ENCODE data around the gene NAGK. TPM values are rescaled to one million over a fixed set of nuclear protein-coding genes. Genes with fewer than 3 reads are reported as not detected.
"Not testable (repeated sequence)": the region's sequence is repeated elsewhere in the genome, so short reads cannot be mapped to it uniquely, and the experiment has no call there.

Gene NAGK
- total RNA-seq, result 56.9 and 57.2 TPM in 2 replicates

- H3K79me2 ChIP-seq (ENCODE audit: insufficient read depth, low read length), result peaks cover 49% of the 10 kb centered on the region
- H4K20me1 ChIP-seq (ENCODE audit: insufficient read depth, low read length), result peaks cover 39% of the 10 kb centered on the region
- peaks cover 2% of the 10 kb centered on the region for H3K27me3 ChIP-seq (ENCODE audit: insufficient read depth, low read length)
- H2AFZ ChIP-seq (ENCODE audit: low read length), result peak within 1 kb of the TSS; percentile 76
- no peak for TF ChIP-seq CTCF (IDR thresholded peaks at IDR 0.05; ENCODE audit: extremely low read depth, low read depth, low read length)
- H3K9me3 ChIP-seq (ENCODE audit: low read depth, low read length), result no peaks in the 10 kb centered on the region
- H3K36me3 ChIP-seq (ENCODE audit: insufficient read depth, low read length), result peaks cover 26% of the 10 kb centered on the region
- DNase-seq (ENCODE audit: insufficient read length, low spot score, missing footprints), result peak; percentile 99
- peak within 1 kb of the TSS; percentile 86 for H3K4me2 ChIP-seq (ENCODE audit: insufficient read depth, low read length)
- peaks cover 22% of the 10 kb centered on the region for H3K4me1 ChIP-seq (ENCODE audit: insufficient read depth, low read length)
- H3K27ac ChIP-seq (ENCODE audit: low read depth, low read length), result peak within 1 kb of the TSS; percentile 97
- H3K4me3 ChIP-seq (ENCODE audit: insufficient read depth, low read length), result peak within 1 kb of the TSS; percentile 96
Observed at GRCh38 chr2:71068218-71069035, at the start of gene NAGK. Gene NAGK, plus strand, starts transcription at chr2:71068648. Its CDS starts 36 bp downstream, at chr2:71068684.

- H3K36me3 ChIP-seq (ENCODE audit: insufficient read depth, low read length); H3K27me3 ChIP-seq (ENCODE audit: insufficient read depth, low read length); H3K4me1 ChIP-seq (ENCODE audit: insufficient read depth, low read length); H4K20me1 ChIP-seq (ENCODE audit: insufficient read depth, low read length); H3K4me2 ChIP-seq (ENCODE audit: insufficient read depth, low read length); H3K4me3 ChIP-seq (ENCODE audit: insufficient read depth, low read length); H2AFZ ChIP-seq (ENCODE audit: low read length); H3K79me2 ChIP-seq (ENCODE audit: insufficient read depth, low read length); H3K27ac ChIP-seq (ENCODE audit: low read depth, low read length); DNase-seq (ENCODE audit: insufficient read length, low spot score, missing footprints); H3K9me3 ChIP-seq (ENCODE audit: low read depth, low read length): not testable (repeated sequence)
Observed at GRCh38 chr2:71019989-71020388, 48.5 kb upstream of the NAGK start.

GRCh38 chr2:71021394-71021793, 47.1 kb upstream of the NAGK start:
- not testable (repeated sequence) for H3K36me3 ChIP-seq (ENCODE audit: insufficient read depth, low read length); H3K79me2 ChIP-seq (ENCODE audit: insufficient read depth, low read length); H3K4me2 ChIP-seq (ENCODE audit: insufficient read depth, low read length); H3K4me1 ChIP-seq (ENCODE audit: insufficient read depth, low read length); H3K27me3 ChIP-seq (ENCODE audit: insufficient read depth, low read length); H3K9me3 ChIP-seq (ENCODE audit: low read depth, low read length); H2AFZ ChIP-seq (ENCODE audit: low read length); H3K27ac ChIP-seq (ENCODE audit: low read depth, low read length); H4K20me1 ChIP-seq (ENCODE audit: insufficient read depth, low read length); DNase-seq (ENCODE audit: insufficient read length, low spot score, missing footprints); H3K4me3 ChIP-seq (ENCODE audit: insufficient read depth, low read length)

- H3K36me3 ChIP-seq (ENCODE audit: insufficient read depth, low read length); H4K20me1 ChIP-seq (ENCODE audit: insufficient read depth, low read length); DNase-seq (ENCODE audit: insufficient read length, low spot score, missing footprints); H3K4me3 ChIP-seq (ENCODE audit: insufficient read depth, low read length); H3K9me3 ChIP-seq (ENCODE audit: low read depth, low read length); H3K27me3 ChIP-seq (ENCODE audit: insufficient read depth, low read length); H3K27ac ChIP-seq (ENCODE audit: low read depth, low read length); H3K4me1 ChIP-seq (ENCODE audit: insufficient read depth, low read length); H3K4me2 ChIP-seq (ENCODE audit: insufficient read depth, low read length); H3K79me2 ChIP-seq (ENCODE audit: insufficient read depth, low read length); H2AFZ ChIP-seq (ENCODE audit: low read length): not testable (repeated sequence)
Observed at GRCh38 chr2:71023553-71024243, 44.8 kb upstream of the NAGK start.

- not testable (repeated sequence) for H3K27me3 ChIP-seq (ENCODE audit: insufficient read depth, low read length); H3K27ac ChIP-seq (ENCODE audit: low read depth, low read length); H3K9me3 ChIP-seq (ENCODE audit: low read depth, low read length); H4K20me1 ChIP-seq (ENCODE audit: insufficient read depth, low read length); H3K79me2 ChIP-seq (ENCODE audit: insufficient read depth, low read length); H3K4me3 ChIP-seq (ENCODE audit: insufficient read depth, low read length); H3K4me1 ChIP-seq (ENCODE audit: insufficient read depth, low read length); H3K36me3 ChIP-seq (ENCODE audit: insufficient read depth, low read length); H3K4me2 ChIP-seq (ENCODE audit: insufficient read depth, low read length); DNase-seq (ENCODE audit: insufficient read length, low spot score, missing footprints); H2AFZ ChIP-seq (ENCODE audit: low read length)
Observed at GRCh38 chr2:71036296-71036695, 32.2 kb upstream of the NAGK start.
